Stimulated activated CD4-positive, alpha-beta T cell treated with anti-CD3 and anti-CD28 coated beads, Interleukin-4, amount 100 ng/mL, for 24 hours (primary cell): ENCODE results near the gene ARL8B.
A peak's percentile ranks its signal among the peaks of the same experiment; 100 is the strongest.
"Not testable (repeated sequence)": the region's sequence is repeated elsewhere in the genome, so short reads cannot be mapped to it uniquely, and the experiment has no call there.

ENCODE experiments used
- DNase-seq: peaks from one replicate; pipeline ENCODE4 v3.0.0-alpha.2; 2020

The ARL8B gene

DNA sequence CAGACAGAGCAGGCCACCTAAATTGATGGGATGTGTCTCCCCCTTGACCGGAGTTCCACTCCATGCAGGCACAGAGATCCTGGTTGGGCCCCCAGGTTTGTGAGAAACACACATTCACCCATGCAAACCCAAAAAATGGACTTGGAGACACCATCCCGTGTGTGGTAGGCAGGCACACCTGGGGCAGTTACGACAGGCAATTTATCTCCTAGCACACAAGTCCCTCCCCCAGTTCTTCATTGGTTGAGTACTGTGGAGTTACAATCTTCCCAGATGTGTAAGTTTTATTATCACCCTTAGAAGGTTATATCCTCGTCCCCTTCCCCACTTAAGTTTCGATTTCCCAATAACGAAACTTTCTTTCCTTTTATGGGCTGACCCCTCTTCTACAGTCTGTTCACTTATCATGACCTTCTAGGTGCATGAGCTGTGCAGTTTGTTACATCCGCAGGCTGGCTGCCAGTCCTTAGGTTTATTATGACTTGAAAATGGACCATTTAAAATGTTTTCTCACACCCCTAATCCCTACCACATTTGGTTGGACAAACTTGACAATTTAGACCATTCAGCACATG, 27.3 kb downstream of the ARL8B start:
- no peak for DNase-seq

DNA sequence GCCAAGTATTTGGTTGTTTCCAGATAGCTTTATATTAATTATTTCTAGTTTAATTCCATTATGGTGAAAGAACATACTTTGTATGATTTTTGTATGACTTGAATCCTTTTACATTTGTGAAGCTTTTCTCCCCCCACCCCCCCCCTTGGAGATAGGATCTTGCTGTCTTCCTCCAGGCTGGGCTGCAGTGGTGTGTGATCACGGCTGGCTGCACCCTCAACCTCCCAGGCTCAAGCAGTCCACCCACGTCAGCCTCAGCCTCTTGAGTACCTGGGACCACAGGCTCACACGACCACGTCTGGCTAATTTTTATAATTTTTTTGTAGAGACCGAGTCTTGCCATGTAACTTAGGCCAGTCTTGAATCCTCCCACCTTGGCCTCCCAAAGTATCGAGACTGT, 29.5 kb downstream of the ARL8B start:
- DNase-seq, result no peak

DNA sequence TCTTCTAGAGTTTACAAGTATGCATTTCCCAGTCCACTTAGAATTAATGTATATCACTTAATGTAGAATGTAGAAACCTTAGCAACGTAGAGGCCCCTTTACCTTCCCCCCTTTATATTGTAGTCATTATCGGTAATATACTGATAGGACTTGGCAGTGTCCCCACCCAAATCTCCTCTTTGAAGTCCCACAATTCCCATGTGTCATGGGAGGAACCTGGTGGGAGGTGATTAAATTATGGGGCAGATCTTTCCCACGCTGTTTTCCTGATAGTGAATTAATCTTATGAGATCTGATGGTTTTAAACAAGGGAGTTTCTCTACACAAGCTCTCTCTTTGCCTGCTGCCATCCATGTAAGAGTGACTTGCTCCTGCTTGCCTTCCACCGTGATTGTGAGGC, 31.0 kb downstream of the ARL8B start:
- DNase-seq, result no peak

DNA sequence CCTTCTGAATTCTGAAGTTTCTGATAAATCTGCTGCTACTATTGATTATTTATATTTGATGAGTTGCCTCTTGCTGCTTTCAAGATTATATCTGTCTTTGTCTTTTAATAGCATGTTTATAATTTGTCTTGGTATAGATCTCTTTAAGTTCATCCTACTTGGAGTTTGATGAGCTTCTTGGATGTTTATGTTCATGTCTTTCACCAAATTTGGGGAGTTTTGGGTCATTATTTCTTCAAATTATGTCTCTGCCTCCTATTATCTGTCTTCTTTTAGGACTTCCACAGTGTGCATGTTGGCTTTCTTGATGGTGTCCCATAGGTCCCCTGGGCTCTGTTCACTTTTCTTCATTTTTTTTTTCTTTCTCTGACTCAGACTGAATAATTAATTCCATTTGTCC, 33.1 kb downstream of the ARL8B start:
- DNase-seq, result no peak

DNA sequence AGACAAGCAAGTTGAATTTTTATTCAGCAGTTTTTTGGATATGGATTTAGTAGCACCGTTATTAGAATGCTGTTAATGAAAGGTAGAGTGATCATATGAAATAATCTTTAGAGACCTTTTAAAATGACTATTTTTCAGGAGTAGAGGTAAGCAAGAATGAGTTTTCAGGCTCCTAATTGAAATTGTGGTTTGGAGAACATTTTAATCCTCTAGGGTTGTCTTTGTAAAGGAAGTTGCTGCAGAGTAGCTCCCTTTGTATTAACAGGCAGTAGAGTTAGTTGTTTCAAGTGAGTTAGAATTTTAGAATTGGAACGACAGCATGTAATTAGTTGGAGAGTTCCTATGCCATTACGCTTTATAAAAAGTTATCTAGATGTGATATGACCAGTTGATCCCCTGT, 38.2 kb downstream of the ARL8B start:
- no peak for DNase-seq

DNA sequence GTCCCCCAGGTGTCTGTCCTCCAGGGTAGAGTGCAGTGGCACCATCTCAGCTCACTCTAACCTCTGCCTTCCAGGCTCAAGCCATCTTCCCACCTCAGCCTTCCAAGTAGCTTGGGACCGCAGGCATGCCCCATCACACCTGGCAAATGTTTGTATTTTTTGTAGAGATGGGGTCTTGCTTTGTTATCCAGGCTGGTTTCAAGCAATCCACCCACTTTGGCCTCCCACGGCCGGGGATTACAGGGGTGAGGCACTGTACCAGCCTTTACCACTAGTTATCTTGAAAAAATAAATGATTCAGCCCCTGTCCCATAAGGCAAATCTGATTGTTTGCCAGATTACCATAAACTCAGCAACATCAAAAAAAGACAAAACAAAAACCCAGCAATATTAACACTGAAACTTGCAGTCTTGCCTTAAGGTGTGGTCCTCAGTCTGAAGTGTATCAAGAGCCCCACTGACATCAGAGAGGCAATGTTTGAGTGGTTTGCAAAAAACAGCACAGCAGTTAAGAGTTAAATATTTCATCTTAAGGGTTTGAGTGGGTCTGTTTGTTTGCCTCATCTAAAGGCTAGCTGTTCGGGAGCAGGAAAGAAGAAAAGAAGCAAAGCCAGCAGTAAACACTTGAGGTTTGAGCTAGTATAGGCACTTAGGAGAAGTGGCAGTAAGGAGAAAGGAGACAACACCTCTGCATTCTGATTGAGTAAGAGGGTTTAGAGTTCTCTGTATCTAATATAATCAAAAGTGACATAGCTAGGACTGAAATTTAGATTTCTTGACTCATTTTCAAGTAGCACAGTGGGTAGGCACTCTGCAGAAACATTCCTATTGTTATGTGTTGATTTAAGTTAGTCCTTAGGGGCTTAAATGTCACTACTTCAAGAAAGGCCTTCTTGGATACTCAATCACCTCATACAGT, 39.1 kb downstream of the ARL8B start:
- peak; percentile 15 for DNase-seq

DNA sequence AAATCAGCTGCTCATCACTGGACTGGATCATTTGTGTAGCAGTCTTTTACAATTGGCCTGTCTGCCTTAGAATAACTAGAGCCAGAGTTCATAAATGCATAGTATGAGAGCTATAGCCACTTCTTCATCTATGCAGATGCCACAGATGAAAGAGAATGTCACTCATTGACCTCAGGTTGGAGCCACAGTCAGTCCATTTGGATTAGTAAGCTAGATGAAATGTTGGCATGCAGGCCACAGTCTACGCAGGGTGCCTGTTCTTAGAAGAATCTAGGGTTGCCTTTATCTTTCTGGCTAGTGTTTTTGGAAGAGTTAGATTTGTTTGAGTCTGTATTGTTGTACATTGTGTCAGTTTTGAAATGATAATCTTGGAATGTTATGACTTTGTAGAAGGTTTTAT, 40.0 kb downstream of the ARL8B start:
- no peak for DNase-seq

DNA sequence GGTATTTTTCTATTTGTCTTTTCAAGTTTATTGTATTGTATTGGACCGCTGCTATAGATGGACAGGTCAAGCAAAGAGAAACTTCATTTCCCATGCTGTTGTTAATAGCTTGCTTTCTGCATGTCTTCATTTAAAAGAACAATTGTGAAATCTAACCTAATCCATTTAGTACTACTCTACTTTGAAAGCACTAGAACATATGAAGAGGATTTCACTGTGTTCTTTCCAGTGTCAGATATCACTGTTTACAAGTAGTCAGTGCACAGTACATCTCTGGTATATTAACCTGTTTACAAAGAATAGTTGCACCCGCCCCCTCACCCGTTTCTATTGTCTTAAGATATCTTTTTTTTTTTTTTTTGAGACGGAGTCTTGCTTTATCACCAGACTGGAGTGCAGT, 43.6 kb downstream of the ARL8B start:
- DNase-seq, result no peak

DNA sequence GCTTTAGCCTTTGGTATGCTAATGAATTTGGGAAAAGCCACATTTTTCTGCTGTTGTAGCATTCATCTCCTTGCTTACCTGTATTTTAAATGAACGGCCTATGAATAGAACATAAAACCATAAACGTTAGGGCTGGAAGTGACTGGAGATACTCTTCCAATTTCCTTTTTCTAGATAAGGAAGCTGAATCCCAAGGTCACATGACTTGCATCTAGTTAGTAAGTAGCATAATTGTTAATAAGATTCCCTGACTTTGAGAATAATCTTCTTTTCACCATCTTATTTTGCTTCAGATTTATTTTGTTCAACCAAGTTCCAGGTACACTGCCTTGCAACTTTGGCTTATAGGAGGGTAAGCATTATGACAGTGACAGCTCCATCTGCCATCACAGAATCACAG, 44.8 kb downstream of the ARL8B start:
- no peak for DNase-seq

DNA sequence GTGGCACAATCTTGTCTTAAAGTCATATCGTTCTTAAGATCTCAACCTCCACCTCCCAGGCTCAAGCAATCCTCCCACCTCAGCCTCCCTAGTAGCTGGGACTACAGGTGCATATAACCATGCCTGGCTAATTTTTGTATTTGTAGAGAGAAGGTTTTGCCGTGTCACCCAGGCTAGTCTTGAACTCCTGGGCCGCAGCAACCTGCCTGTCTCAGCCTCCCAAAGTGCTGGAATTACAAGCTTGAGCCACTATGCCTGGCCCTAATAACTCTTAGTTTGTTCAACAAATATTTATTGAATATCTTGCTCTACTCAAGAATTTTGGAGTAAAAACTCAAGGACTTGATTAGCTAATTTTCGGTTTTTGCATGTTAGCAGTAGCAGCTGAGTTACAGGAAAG, 46.0 kb downstream of the ARL8B start:
- no peak for DNase-seq

DNA sequence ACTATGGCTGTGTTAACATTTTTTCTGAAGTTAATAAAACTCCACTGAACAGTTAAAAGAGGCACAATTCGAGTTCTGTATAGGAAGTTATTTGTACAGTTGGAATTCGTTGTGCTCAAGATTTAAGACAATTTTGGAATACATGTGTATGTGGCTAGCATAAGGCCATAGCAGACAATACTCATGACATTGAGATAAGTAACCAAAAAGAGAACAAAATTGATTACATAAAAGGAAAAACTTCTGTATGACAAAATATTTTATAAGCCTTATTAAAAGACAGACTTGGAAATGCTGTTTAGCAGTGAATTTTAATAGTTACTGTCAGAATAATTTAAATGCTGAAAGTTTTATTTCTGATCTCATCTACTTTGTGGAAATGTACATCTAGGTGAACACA, 47.7 kb downstream of the ARL8B start:
- DNase-seq, result no peak

DNA sequence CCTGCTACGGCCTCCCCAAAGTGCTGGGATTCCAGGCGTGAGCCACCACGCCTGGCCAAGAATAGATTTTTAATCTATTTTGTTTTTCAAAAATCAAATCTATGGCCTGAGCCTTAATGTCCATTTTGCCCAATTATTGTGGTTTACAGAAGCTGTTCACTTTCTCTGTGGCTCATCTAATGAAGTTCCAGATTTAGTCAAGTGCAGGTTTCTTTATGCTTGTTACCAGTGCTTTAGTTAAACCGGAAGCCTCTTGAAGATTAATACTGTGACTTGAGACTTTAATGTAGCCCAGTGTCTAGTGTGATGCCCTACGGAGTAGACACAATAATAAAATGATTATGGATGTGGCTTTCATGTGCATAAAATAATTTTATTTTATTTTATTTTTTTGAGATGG, 48.9 kb downstream of the ARL8B start:
- no peak for DNase-seq

DNA sequence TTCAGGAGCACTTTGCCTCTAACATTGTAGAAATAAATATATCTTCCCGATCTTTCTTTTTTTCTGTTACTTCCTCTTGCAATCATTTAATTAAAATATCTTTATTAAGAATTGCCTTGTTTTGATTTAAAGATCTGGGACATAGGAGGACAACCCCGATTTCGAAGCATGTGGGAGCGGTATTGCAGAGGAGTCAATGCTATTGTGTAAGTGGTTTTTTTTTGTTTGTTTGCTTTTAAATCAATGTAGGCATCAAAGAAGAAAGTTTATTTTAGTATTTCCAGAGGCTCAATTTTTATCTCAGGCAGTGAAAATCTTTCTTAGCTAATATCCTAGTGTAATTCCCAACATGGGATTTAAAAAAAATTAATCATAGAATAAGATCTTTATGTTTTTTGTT, 49.9 kb downstream of the ARL8B start:
- DNase-seq, result no peak

DNA sequence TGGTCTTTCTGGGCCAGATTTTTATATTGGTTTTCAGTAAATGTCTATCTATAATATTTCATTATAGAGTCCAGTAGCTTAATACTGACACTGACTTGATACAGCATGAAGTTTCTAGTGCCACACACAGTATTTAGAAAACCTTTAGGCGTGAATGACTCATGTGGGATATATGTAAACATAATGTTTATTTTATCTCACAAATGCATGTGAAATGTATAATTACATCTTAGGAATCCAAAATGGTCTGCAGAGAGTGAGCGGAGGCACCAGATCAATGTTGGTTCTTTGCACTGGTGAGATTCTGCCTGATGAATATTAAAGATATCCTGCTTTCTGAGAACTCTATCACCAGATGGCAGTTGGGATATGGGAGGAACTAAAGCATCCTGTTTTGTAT, 56.9 kb downstream of the ARL8B start:
- not testable (repeated sequence) for DNase-seq

DNA sequence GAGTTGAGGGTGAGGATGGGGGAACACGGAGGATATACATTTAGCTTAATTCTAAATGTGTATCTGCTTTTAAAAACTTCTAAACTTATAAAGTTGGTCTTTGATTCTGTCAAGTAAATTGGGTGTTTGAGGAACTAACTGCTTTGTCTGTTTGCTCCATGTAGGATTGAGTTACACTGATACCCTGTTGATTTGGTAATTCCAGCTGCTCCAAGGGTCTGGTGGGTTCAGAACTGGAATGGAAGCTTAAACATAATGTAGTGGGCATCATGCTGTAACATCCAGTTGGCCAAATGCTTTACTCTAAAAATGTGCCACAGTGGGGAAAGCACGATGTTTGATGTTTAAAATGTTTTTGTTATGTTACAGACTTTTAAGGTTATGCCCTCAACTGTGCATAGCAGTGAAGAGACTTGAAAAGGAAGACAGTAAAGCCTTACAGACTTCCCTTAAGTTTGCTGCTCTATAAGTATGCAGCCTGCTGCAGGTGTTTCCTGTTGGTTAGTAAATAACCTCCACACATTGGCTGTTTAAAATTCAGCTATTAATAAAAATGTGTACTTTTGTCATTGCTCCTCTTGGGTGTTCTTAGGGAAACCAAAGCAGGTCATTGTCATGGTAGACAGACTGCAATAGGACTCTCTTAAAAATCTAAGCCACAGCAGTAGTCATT, 59.5 kb downstream of the ARL8B start:
- no peak for DNase-seq

DNA sequence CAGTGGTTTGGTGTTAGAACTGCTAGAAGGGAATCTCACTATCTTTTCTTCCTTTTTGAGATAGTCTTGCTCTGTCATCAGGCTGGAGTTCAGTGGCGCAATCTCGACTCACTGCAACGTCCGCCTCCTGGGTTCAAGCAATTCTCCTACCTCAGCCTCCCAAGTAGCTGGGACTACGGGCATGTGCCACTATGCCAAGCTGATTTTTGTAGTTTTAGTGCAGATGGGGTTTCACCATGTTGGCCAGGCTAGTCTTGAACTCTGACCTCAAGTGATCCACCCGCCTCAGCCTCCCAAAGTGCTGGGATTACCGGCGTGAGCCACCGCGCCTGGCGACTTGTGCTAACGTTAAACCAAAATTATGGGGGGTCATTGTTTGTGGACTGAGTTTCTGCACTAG, 61.6 kb downstream of the ARL8B start:
- not testable (repeated sequence) for DNase-seq

DNA sequence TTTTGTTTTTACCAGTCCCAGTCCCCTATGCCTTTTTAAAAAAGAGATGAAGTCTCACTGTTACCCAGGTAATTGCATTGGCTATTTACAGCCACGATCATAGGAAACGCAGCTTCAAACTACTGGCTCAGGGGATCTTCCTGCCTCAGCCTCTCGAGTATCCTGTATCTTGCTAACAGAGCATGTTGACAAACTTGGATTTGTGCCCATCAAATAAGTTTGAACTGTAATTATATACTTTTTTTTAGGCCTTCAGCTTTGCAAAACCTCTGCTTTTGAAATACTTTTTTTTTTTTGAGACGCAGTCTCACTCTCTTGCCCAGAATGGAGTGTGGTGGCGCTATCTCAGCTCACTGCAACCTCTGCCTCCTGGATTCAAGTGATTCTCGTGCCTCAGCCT, 62.4 kb downstream of the ARL8B start:
- no peak for DNase-seq

DNA sequence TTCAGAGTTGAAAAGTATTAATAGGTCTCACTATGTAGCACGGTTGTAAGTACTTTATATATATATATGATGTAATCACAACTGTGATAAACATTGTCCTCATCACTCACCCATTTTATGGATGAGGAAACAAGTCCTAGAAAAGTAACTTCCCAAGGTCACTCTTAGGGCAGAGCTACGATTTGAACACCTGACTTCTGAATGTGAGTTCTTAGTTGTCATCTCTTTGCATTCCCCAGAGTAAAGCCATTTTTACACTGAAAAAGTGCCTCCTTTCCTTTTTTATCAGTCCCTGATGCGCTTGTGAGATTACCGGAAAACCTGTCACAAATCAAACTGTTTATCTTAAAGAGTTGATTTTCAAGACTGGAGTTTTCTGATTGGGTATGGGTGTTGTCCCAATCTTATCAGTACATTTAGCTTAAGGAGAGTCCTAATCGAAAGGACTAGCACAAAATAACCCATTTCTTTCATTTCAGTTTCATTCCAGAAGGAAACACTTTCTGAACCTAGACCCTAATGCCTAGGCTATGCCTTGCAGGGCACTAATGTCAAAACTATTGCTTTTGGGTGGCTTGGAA, 63.1 kb downstream of the ARL8B start:
- DNase-seq, result no peak

DNA sequence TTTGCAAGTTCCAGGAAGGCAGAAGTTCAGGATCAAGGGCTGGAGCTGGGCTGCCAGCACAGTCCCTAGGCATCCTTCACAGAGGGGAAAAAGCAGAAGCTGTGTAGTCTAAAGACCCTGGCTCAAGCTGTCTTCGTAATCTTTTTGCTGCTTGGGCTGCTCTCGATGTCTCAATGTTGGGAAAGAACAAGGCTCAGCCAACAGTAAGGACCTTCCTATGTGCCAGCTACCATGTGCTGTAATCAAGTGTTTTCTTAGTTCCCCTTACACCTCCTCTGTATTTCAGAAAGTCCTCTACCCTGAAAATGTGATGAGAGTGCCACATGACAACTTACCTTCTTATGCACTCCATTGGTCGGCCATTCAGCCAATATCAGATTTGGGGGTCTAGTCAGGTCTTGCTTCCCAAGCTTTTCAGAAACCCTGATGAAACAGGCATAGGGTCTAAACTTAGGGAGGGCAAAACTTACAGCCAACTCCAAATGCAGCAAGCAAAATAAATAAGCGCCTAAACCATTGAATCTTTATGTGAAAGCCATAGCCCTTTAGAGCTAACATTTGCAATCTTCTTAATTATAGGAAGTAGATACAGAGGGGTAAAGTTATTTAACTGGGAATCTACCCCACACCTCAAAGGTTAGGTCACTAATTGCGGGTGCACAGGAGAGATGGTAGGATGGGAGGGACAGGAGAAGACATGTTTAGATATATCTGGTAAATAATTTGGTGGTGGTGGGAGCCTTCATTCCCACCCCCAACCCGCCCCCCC, 64.2 kb downstream of the ARL8B start:
- no peak for DNase-seq

DNA sequence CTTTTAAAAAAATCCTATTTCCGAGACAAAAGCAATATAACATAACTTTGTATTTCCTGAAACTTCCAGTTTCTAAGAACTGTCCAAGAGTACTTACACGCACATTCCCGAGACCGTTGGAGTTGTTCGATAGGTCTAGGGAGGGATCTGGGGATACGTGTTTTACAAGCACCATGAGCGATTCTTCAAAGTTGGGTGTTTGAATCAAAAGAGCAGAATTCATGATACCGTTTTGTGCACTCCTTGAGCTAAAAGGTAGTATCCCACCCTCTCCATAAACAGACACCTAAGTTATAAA, 64.7 kb downstream of the ARL8B start:
- no peak for DNase-seq

DNA sequence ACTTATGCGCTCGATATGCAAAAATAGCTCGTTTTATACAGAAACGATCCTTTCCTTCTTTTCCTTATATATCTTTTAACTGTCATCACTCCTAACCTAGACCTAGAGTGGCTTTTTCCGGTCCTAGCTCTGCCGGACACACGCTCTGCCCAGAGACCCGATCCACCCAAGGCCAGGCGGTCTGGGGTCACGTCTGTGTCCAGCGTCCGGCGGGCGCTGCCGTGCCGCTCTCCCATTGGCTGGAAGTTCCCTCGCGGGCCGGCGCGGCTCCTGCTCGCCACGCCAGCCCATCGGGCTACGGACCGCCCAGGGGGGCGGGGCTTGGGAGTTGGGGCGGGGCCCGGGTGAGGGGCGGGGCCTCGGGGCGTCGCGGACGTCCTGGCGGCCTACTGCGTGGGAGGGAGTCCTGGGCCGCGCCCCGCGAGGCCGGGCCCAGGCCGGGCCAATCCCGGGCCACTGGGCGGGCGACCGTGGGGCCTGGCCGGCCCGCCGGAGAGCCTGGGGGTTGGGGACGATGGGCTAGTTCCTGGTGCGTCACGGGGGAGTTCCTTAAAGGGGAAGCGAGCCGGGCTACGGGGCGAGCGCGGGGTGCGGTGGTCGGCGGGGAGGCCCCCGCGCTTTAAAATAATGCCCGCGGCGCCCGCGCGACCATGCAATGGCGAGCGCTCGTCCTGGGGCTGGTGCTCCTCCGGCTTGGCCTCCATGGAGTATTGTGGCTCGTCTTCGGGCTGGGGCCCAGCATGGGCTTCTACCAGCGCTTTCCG, 65.2 kb downstream of the ARL8B start, which contains the start of gene EDEM1:
TSS of gene EDEM1 (plus strand) at position 552 of the 764 bp plus-strand sequence. CDS start at position 651, 99 bp downstream.
- DNase-seq, result peak; percentile 92

DNA sequence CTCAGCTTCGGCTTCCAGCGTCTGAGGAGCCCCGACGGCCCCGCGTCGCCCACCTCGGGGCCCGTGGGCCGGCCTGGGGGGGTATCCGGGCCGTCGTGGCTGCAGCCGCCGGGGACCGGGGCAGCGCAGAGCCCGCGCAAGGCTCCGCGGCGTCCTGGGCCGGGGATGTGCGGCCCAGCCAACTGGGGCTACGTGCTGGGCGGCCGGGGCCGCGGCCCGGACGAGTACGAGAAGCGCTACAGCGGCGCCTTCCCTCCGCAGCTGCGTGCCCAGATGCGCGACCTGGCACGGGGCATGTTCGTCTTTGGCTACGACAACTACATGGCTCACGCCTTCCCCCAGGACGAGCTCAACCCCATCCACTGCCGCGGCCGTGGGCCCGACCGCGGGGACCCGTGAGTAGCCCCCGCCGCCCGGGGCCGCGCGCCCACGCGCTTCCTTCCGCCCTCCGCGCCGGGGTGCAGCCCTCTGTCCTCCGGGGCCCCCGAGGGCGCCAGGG, 65.9 kb downstream of the ARL8B start:
- peak; percentile 57 for DNase-seq
